ENCODE results near the gene ANO8.

Gene ANO8

DNA sequence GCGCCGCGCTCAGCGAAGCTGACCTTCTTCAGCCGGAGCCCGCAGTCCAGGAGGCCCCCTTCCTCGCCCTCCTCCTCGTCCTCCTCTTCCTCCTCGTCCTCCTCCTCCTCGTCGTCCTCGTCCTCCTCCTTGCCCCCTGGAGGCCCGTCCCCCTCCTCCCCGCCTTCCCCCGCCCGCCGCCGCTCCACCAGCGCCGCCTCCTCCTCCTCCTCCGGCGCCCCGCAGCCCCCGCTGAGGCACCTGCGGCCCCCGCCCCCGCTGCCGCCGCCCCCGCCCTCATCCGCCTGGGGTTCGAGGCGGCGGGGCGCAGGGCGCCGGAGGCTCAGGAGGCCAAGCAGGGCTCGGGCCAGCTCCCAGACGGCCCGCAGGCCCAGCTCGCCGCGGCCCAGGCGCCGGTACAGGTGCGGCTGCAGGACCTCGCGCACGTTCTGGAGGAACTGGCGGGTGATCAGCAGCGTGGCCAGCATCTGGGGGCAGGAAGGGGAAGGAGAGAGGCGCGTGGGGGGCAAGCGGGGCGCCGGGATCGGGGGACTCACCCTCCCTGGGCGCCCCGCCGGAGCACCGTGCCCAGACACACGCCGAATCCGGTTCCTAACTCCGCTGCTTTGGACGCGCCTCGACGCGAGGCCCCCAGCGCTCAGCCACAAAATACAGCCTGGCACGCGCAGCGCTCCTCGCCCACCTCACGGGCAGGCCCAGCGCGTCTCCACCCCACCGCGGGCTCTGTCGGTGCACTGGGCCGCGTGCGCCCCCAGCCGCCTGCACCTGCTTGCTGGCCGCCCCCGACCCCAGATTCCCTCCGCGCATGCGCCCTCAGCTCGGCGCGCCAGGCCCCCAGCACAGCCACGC lies 5.9 kb downstream of the ANO8 start:
- no peak for DNase-seq

DNA sequence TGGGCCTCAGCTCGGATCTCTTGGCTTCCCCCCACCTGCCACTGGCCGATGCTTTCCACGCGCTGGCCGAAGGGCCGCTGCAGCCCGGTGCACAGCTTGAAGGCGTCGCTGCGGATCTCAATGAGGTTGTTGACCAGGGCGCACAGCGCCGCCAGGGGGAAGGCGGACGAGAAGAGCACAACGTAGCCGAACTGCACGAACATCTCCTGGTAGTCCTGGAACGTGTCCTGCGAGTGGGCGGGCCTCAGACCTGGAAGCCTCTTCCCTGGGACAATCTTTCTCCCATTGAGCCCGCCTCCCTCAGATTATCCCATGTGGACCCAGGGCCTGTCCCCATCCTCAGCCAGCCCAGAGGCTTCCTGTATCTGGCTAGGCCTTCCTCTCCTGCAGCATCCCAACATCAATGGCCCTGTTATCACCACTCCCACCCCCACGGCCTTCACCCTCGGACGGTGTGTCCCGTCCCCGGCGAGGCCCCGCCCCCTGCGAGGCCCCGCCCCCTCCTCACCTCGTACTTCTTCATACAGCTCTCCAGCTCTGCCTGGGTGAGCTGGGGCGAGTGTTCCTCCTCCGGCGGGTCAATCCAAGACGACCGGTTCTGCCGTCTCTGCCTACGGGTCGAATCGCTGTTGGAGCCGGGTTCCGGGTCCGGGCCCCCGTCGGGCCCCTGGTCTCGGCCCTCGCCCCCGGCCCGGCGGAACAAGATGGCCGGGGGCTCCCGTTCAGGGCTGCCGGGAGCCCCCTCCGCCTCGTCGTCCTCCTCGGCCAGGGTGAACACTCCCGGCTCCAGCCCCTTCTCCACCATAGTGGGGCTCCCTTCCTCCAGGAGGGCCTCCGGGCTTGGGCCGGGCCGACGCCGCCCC lies 6.8 kb downstream of the ANO8 start:
- DNase-seq, result no peak

DNA sequence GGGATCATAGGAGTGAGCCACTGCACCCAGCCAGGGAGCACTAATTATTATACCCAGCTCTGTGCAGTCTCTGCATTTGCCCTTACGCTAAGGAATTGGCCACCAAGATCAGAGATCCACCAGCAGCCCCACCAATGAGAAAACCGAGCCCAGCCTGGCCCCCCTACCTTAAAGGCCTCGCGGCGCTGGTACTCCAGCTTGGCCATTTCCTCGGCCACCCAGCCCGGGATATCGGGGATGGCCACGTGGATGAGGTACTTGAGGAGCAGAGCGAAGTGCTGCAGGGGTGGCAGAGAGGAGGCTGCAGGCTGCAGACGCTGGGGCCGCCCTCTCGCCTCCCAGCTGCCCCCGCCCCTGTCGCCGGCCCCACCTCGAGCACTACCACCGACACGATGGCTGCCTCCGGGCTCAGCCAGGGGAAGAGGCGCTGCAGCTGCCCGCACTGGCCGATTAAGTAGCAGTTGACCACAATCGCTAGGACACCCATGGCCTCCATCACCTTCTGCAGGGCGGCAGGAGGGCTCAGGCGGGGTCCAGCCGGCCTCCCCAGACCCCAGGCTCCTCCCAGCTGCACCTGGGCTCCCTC lies 7.5 kb downstream of the ANO8 start:
- no peak for DNase-seq

DNA sequence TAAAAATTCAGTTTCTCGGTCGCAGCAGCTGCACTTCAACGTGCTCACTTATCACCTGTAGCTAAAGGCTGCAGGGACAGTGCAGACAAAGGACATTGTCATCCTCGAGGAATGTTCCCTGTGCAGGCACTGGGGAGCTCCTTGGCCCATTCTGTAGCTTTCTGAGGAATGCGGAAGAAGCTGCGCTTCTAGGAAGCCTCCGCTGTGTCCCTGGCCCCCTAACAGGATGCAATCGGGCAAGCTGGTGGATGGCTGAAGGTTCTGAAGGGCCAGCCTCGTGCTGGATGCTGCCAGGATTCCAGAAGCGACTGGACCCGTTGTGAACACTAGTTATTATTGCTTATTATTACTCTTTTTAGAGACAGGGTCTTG lies 8.1 kb downstream of the ANO8 start:
- DNase-seq, result no peak

GRCh38 chr19:17325881-17326594 lies 8.6 kb downstream of the ANO8 start:
- DNase-seq, result no peak

- DNase-seq, result no peak
Observed at GRCh38 chr19:17325133-17325532, 9.5 kb downstream of the ANO8 start.

- DNase-seq, result no peak
Observed at GRCh38 chr19:17324357-17325114, 10.1 kb downstream of the ANO8 start.

GRCh38 chr19:17323964-17324332 lies 10.7 kb downstream of the ANO8 start:
- DNase-seq, result no peak

- no peak for DNase-seq
Observed at GRCh38 chr19:17323300-17323963, 11.2 kb downstream of the ANO8 start.

DNA sequence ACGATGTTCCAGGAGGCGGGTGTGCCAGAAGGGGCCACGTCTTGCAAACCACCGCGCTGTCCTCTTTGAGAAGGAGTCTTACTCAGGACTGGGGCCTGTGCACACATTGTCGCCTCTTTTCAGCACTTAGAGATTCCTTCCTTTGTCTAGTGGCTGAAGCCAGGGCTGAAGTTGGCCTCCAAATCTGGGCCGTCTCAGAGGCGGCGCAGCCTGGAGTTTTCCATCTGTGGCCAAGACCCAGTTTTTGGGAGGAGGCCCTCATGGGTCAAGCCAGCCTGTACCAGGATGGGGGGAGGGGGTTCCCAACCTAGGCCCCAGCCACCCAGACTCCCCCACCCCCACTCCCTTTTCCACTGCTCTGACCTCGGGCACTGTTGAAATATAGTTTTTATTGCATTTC lies 11.8 kb downstream of the ANO8 start:
- no peak for DNase-seq

DNA sequence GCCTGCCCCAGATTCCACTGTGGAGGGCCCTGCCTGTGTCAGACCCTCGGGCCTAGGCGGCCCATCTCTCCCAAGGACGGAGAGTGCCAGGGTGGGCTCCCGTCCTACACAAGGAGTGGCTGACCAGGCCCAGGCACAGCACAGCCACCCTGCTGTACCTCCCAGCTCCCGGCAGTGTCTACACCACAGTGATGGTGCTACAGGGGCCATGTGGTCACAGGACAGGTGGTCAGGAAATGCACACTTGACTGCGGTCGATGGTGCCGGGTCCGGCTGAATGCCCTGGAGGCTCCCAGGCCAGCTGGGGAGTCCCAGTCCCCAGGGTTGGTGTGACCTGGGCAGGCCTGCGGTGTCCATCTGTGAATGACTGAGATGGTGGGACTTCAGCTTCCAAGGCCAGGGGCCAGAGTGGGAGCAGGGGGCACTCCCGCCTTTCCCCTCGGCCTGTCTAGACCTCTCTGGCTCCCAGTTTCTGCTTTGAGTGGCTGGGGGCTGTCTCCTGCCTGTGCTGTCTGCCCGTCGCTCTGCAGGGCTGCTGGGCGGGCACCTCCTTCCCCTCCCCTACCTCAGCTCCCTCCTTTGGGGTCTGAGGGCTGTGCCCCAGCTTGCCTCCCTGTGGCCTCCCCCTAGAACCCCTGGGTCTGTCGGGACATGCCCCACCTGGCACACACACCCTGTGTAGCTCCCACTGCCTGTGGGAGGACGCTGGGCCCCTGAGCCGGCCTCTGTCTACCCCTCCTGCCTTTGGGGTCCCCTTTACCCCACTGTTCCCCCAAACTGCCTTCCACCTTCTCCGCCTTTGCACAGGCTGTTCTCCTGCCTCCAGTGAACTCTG lies 12.8 kb downstream of the ANO8 start:
- DNase-seq, result no peak

DNA sequence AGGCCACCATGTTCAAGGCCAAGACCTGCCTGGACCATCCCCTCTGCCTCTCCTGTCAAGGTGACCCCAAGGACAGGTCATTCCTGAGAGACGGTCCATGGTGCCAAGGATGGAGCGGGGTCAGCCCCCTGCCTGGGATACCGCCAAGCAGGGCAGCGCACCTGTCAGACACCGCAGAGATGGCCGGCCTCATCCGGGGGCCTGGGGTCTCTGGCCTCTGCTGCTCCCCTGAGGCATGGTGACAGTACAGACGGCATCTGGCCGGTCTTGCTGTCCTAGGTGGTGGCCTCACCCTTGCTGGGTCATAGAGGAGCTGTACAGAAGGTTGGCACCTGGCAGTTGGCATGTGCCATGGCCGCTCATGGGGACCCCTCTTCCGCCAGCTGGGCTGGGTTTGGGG lies 14.2 kb downstream of the ANO8 start:
- DNase-seq, result no peak

- DNase-seq, result no peak
Observed at GRCh38 chr19:17319473-17320238, 15.0 kb downstream of the ANO8 start.

- no peak for DNase-seq
Observed at GRCh38 chr19:17318966-17319365, 15.7 kb downstream of the ANO8 start.

GRCh38 chr19:17314007-17314593 lies 20.6 kb downstream of the ANO8 start:
- no peak for DNase-seq

DNA sequence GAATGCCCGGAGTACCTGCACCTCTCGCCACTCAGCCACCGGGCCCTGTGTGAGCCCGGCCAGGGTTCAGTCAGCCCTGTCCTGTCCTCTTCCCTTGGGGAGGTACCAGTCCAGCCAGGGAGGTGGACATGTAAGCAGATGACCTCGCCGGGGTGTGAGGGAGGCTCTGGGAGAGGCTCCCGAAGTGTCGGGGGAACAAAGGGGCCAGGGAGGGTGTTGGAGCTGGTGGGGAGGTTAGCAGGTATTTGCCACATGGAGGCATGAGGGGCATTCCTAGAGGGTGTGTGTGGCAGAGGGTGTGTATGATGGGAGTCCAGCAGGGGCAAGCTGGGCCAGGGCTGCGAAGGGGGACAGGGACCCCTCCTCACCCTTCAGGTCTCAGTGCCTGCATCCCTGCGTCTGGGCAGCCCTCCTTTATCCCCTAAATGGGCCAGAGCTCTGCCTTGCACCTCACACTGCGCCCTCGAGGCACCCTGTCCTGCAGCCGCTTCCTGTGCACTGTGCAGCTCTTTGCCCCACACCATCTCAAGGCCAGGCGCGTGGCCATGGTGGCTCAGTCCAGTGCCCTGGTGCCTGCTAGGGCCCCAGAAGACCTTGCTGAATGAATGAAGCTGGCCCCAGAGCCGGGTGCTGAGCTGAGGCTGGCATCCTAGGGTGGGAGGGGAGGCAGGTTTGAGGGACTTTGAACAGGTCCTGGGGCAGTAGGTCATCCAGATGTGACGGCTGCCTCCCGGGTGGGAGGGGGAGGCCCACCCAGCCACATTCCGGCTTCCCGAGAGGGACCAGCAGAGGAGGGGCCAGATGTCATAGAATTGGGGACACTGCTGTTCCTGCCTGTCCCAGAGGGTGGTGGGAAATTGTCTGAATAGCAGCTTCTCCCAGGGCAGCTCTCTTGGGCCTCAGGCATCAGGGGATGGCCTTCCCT lies 22.2 kb downstream of the ANO8 start:
- DNase-seq, result no peak

DNA sequence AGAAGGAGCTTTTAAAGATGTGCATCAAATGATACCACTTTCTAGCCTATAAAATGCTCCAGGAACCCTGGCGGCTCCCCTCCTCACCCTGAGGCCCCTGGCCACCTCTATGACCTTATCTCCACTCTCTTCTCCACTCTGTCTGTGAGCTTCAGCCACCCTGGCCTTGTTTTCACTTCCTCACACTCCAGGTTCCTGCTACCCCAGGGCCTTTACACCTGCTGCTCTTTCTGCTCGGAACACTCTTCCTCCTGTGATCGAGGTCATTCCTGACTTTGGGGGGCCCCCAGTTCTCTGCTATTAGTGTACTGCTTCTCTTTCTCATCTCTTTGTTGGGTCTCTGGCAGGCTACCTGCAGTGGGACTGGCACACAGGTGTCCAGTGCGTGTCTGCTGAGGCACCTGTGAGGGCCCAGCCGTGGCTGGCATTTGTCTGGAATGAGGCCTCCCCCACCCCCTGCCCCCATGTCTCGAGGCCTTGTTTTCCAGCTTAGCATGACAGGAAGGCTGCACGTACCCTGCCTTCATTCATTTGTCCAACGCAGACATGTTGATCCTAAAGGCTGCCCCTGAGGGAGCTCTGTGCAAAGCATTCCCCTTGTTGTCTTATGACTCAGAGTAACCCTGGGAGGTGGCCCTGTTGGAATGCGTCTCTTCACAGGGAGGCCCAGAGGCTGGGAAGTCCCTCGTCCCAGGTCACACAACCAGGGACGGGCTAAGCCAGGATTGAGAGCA lies 23.0 kb downstream of the ANO8 start:
- no peak for DNase-seq

DNA sequence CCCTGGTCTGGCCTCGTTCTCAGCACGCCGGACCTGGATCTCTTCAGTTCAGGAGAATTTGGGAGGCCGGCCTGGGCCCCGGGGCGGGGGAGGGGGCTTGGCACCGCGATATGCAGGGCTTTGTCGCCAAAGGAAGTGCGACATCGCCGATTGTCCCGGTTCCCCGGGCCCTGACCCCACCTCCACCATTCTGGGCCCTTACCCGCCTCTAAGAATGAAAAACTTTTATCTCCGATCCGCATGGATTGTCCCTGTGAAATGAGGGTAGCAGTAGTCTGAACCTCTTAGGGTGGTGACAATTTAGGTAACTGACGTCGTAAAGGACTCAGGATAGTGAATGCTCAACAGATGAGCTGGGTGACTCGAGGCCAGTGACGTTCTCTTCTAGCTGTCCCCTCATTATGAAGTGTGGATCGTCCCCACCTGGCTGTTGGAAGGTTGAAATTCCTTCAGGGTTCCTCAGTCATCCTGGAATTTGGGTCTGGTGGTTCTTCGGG lies 24.6 kb downstream of the ANO8 start:
- DNase-seq, result no peak
